ENCODE measurements around the gene BLCAP.

DNA sequence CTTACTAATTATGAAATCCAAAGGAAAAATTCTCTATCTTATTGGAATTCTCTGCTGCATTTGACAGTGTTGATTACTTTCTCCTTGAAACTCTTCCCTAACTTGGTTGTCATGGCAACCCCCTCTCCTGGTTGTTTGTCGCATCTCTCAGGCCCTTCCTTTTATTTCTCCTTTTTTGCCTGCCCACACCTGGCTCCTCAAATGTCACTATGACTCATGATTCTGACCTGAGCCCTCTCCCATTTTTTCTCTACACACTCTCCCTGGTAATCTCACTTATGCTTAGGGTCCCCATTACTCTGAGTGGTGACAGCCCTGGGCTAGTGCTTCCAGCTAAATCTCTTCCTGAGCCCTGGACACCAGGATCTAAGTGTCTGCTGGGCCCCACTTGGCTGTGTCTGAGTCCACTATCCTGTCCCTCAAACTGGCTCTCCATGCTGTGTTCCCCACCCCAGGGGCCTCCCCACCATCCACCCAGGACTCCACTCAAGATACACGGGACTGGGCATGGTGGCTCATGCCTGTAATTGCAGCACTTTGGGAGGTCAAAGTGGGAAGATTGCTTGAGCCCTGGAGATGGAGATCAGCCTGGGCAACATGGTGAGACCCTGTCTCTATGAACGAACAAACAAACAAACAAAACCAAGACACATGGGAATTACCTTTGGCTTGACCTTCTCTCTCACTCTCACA is 23.1 kb downstream of the BLCAP start:
- TF ChIP-seq, protein P1, sequence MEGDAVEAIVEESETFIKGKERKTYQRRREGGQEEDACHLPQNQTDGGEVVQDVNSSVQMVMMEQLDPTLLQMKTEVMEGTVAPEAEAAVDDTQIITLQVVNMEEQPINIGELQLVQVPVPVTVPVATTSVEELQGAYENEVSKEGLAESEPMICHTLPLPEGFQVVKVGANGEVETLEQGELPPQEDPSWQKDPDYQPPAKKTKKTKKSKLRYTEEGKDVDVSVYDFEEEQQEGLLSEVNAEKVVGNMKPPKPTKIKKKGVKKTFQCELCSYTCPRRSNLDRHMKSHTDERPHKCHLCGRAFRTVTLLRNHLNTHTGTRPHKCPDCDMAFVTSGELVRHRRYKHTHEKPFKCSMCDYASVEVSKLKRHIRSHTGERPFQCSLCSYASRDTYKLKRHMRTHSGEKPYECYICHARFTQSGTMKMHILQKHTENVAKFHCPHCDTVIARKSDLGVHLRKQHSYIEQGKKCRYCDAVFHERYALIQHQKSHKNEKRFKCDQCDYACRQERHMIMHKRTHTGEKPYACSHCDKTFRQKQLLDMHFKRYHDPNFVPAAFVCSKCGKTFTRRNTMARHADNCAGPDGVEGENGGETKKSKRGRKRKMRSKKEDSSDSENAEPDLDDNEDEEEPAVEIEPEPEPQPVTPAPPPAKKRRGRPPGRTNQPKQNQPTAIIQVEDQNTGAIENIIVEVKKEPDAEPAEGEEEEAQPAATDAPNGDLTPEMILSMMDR (IDR thresholded peaks at IDR 0.05; ENCODE audit: extremely low read depth in 1 of 2, insufficient read depth in 1 of 2, low read depth in 1 of 2, low read length in 2 of 2) = no peak
- TF ChIP-seq EZH2 (IDR thresholded peaks at IDR 0.05; ENCODE audit: borderline replicate concordance, low read depth, low read length, severe bottlenecking) (no peak), POLR2A (IDR thresholded peaks at IDR 0.05; ENCODE audit: low read depth, low read length) (no peak), POLR2AphosphoS5 (IDR thresholded peaks at IDR 0.05; ENCODE audit: insufficient read depth, low read depth, low read length) (peak; percentile 11), JUN (IDR thresholded peaks at IDR 0.05; ENCODE audit: borderline replicate concordance, insufficient read depth, insufficient read length, low read depth) (peak; percentile 24), MAX (IDR thresholded peaks at IDR 0.05; ENCODE audit: insufficient read depth, insufficient read length) (no peak), MYC (IDR thresholded peaks at IDR 0.05; ENCODE audit: low read depth, low read length) (no peak), FOS (IDR thresholded peaks at IDR 0.05; ENCODE audit: borderline replicate concordance, insufficient read depth, low read length) (no peak)
